ENCODE measurements around the gene LEMD1.

LEMD1 gene

DNA sequence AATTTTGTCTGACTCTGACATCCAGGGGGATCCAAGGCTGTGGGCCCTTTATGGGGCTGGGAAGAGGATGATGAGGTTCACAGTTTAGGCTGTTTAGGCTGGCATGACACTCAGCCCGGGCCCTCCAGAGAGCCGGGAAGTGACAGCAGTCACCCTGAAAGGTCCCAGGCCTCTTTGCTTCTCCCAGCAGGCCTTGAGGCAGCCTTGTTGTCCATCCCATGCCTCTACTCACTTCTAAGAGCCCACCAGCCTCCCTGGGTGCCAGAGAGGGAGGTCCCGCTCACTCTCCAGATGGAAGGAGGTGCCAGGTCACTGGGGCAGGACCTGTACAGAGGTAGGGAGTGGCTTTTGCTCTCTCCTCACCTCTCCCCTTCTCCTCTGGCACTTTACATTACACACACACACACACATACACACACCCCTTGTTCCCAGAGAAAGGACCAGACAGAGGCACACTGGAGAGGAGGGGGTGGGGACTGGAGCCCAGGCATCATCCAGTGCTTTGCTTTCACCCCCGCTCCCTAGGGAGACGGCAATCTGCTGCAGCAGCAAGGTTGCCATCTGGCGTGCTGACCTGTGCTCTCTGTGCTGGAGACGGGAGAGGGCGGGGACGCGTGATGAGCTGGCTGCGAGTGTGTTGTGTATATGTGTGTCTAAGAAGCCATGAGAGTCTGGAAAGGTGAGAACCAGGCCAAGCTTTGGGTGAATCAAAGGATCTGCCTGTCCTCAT, 69.7 kb downstream of the LEMD1 start:
- no peak for DNase-seq

- no peak for DNase-seq
Measured at GRCh38 chr1:205350691-205351141, 71.1 kb downstream of the LEMD1 start.

DNA sequence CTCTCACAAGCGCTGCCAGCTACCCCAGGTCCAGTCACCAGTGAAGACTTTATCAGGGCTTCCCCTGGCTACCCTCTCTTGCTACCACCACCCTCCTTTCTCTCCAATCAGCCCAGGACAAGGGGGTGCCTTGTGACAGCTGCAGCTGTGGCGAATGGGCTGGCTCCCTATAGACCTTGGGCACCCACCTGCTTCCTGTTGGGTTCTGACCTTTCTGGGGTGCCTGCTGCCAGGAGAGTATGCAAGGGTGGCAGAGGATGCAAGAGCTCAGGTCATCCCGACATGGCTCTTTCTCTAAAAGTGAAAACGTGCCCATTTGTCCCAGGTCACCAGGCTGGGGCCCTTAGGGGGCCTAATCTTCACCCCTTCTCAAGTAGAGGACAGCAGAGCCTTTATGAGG, 71.7 kb downstream of the LEMD1 start:
- no peak for DNase-seq

DNA sequence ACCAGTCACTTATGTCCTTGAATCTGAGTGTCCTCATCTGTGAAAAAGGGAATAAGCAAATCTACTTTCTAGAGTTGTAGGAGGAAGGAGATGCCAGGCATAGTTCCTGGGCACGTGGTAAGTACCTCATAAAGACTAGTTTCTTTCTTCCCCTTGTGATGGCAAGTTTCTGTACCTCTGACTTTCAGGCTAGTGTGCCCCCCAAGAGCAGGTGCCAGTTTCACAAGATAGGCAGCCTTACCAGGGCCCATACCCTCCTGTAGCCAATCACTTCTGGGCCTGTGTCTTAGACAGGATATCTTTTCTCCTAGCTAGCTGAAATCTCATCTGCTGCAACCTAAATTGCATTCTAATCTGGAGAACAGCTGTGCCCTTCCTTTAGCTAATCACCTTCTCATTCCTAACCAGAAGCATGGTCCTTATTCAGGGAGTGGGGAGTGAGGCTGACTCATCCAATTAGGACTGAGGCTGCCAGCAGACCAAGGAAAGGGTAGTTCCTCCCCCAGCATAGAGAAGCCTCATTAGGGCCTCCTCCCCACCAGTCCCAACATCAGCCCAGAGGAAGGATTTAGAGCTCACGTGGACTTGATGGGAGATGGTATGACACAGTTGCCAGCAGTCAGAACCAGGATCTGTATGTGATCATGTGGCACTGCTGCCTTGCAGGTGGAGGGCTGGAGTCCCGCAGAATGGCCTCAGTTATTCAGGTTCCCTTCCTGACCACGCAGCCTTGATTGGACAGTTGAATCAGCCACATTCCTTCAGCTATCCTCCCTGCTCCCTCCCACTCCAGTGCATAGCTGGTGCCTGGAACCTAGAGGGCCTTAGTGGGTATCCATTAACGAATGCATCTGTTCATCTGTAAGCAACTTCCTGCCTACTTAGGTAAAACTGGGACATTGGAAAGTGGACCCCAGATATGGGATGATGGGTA, 73.0 kb downstream of the LEMD1 start:
- DNase-seq: peak; percentile 52

DNA sequence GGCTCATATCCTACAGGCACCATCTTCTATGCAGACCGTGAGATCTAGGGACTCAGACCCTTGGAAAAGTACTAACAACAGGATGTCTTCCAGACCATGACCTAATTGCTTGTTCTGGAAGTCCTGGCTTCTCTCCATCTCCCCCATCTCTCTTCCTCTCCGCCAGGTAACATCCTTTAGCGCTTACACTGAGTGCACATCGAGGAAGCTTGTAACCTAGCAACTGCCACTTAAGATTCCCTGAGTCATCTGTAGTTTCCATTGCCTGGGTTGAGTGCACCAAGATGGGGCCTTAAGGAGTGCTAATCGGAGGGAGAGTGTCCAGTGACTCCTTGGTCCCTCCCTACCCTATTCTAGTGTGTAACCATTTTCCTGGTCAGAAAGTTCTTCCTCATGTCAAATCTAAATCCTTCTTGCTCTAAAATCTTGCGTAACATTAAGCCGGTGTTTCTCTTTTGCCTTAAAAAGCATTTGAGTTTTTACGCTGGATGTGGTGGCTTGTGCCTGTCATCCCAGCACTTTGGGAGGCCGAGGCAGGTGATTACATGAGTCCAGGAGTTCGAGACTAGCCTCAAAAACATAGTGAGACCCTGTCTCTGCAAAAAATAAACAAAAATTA, 74.8 kb downstream of the LEMD1 start:
- peak; percentile 80 for DNase-seq

DNA sequence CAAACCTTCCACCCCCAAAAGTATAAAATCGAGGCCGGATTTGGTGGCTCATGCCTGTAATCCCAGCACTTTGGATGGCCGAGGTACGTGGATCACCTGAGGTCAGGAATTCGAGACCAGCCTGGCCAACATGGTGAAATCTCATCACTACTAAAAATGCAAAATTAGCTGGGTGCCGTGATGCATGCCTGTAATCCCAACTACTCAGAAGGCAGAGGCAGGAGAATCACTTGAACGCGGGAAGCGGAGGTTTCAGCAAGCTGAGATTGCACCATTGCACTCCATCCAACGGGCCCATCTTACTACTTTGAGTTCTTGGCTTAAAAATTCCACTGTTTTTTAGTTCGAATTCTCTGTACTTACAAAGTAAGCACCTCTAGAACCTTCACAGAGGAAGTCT, 76.1 kb downstream of the LEMD1 start:
- DNase-seq: no peak

DNA sequence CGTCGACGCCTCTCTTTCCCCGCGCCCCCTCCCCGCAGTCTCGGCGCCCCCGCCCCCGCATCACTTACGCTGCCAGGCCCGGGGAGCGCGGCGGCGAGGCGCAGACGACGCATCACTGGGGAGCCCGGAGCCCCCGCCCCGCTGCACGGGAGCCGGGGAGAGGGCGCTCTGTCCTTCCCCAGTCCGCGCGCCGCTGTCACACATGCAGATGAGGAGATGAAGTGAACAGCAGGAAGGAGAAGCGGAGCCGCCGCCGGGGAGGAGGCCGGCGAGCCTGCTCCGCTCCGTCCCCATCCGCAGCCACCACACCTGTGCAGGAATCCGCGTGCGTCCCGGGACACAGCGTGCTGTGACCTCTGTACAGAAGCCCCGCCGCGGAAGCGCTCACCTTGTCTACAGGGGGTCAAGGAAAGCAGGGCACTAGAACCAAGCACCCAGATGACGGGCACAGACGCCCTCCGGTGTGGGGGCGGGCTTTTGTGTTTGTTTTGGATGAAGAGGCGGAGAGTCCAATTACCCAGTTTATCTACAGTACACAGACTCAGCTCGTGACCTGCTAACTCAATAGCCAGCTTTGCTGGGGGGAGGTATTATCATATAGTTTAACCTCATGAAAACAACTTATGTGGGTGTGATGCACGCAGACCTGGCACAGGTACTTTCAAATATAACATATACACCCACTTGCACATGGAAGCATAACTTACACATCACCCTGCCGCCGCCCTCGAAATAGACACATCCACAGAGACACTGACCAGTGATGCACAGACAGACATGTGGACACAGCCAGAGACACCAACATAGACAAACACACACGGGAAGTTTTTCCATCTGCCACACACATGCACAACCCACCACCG, 77.6 kb downstream of the LEMD1 start:
- DNase-seq: no peak

GRCh38 chr1:205343431-205344065, 78.3 kb downstream of the LEMD1 start:
- no peak for DNase-seq

GRCh38 chr1:205342986-205343385, 78.9 kb downstream of the LEMD1 start:
- DNase-seq: no peak

DNA sequence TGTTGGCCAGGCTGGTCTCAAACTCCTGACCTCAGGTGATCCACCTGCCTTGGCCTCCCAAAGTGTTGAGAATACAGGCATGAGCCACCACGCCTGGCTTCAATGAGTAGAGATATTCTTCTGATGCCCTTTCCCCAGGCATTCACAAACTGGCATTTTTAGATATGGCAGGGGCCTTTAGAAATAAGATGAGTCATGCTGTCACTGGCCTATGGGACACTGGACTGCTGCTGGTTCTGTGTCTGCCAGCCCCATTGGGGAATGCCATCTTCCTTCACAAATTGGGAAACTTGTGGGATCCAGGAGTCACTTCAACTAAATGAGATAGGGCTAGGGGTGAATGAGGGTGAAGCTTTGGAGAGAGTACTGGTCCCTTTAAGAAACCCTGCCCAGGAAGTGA, 81.2 kb downstream of the LEMD1 start:
- DNase-seq: no peak

DNA sequence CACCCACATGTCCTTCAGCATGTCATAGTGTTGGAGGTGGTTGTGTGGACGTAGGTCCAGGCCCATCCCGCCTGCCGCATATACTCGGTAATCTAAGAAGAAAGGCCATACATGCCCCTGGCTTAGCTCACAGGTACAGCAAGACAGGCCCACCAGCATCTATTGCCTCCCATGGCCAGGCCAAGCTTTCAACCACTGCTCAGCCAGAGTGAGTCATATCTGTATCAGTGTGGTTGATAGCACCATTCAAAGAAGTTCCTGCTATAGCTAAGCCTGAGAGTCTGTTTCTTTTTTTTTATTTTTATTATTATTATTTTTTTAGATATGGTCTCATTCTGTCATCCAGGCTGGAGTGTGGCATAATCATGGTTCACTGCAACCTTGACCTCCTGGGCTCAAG, 82.1 kb downstream of the LEMD1 start:
- no peak for DNase-seq

GRCh38 chr1:205339197-205339702, 82.6 kb downstream of the LEMD1 start:
- DNase-seq: no peak

- no peak for DNase-seq
Measured at GRCh38 chr1:205338011-205338410, 83.8 kb downstream of the LEMD1 start.

- no peak for DNase-seq
Measured at GRCh38 chr1:205337481-205337880, 84.4 kb downstream of the LEMD1 start.

DNA sequence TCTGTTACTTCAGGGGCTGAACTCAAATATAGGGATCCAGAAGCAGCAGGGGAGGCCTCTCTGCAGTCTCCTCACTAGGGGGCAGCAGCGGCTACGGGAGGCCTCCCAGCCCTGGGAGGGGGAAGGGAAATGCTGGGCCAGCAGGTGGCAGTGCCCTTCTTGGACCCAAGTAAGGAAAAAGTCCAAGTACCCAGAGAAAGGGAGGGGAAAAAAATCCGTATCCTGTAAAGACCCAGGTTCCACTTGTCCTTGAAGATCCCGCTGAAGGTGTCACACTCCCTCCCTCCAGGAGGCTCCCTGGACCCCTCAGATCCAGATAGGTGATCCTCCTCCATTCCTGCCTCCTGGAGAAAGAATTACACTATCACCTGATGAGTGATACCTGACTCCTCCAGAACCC, 86.2 kb downstream of the LEMD1 start:
- DNase-seq: peak; percentile 57

DNA sequence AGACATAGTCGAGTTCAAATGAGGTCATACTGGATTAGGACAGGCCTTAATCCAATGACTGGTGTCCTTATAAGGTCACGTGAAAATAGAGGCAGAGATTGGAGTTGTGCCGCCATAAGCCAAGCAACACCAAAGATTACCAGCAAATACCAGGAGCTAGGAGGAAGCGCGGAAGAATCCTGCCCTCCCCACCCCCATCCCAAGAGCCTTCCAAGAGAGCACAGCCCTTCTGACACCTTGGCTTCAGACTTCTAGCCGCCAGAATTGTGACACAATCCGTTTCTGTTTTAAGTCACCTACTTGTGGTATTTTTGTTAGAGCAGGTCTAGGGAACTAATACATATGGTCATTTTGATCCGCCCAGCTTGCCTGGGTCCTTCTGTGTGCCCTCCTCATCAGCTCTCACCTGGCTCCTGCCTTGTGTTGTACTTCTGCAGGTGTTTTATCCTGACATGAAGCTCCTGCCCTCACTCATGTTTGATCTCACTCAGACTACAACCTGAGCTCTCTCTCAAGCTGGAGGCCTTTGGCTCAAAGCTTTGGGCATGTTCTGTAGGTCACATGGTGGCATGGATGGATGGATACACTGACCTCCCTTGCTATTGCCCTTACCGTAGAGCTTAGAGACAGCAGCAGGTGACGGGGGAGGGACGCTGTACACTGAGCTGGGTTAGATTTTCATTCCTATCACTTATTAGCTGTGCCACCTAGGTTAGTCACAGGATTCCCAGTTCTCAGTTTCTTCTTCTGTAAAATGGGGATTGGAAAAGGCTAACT, 89.7 kb downstream of the LEMD1 start:
- no peak for DNase-seq
